BJ (cell line): ENCODE data around the gene ANKRD12. TPM values are rescaled to one million over a fixed set of nuclear protein-coding genes. Genes with fewer than 3 reads are reported as not detected.
"Not testable (repeated sequence)": the region's sequence is repeated elsewhere in the genome, so short reads cannot be mapped to it uniquely, and the experiment has no call there.

Experiments
- CTCF ChIA-PET: fragments of 350-600 bp; formaldehyde crosslinking; extraction: SDS; loops from one replicate; lab custom pipeline; 2021; ENCODE audit warnings: antibody characterized with exemption, inconsistent platforms; lab: Yijun Ruan, JAX
- POLR2A ChIA-PET: fragments of 300-600 bp; sonication (Branson Sonifier 250); formaldehyde crosslinking; extraction: SDS; loops from one replicate; lab custom pipeline; 2021; ENCODE audit warnings: antibody characterized with exemption; lab: Charles Lee
- DNase-seq: peaks from one replicate; pipeline ENCODE4 v3.0.0-alpha.2; 2011; ENCODE audit warnings: low read depth
- H3K27me3 ChIP-seq: 2 replicates; pipeline ENCODE4 v1.6.0; 2011; ENCODE audit warnings: low read length; ENCODE audit not compliant: control insufficient read depth, insufficient read depth
- H3K36me3 ChIP-seq: 2 replicates; pipeline ENCODE4 v1.5.1; 2011; ENCODE audit warnings: low read length; ENCODE audit not compliant: control insufficient read depth, insufficient read depth
- H3K4me3 ChIP-seq: 2 replicates; pipeline ENCODE4 v1.5.1; 2011; ENCODE audit warnings: low read depth, mild to moderate bottlenecking, control low read depth, low read length
- polyA minus RNA-seq: library from RNA; depleted of rRNA, polyadenylated mRNA; stranded (reverse); fragments of >200 nt; gene quantifications from 2 replicates; pipeline ENCODE4 v1.2.3, GENCODE V29; 2011; rRNA and poly(A)+ RNA removed
- polyA plus RNA-seq: library from polyadenylated mRNA; depleted of rRNA; stranded (reverse); fragments of >200 nt; gene quantifications from 2 replicates; pipeline ENCODE4 v1.2.3, GENCODE V29; 2011; rRNA removed
- TF ChIP-seq, protein P1 (sequence below): IDR thresholded peaks from 2 replicates; pipeline ENCODE4 v1.5.1; 2011; ENCODE audit warnings: low read depth, mild to moderate bottlenecking, control low read depth, inconsistent platforms, low read length, moderate library complexity; ENCODE audit not compliant: insufficient read depth

ANKRD12 gene
- polyA plus RNA-seq (3.0 and 5.2 TPM in 2 replicates), polyA minus RNA-seq (18.6 and 19.4 TPM in 2 replicates)

GRCh38 chr18:9136315-9137155, at the start of gene ANKRD12:
Gene ANKRD12 (plus strand): TSS chr18:9136781. CDS start chr18:9182433, 45,652 bp downstream.
- DNase-seq: peak; percentile 81
- POLR2A ChIA-PET: no interaction called here
- CTCF ChIA-PET: interaction anchor here (1.2 kb wide), 1 partner anchor 63 kb away, joined by 3 read pairs; no protein-coding TSS in a partner anchor
- TF ChIP-seq, protein P1, sequence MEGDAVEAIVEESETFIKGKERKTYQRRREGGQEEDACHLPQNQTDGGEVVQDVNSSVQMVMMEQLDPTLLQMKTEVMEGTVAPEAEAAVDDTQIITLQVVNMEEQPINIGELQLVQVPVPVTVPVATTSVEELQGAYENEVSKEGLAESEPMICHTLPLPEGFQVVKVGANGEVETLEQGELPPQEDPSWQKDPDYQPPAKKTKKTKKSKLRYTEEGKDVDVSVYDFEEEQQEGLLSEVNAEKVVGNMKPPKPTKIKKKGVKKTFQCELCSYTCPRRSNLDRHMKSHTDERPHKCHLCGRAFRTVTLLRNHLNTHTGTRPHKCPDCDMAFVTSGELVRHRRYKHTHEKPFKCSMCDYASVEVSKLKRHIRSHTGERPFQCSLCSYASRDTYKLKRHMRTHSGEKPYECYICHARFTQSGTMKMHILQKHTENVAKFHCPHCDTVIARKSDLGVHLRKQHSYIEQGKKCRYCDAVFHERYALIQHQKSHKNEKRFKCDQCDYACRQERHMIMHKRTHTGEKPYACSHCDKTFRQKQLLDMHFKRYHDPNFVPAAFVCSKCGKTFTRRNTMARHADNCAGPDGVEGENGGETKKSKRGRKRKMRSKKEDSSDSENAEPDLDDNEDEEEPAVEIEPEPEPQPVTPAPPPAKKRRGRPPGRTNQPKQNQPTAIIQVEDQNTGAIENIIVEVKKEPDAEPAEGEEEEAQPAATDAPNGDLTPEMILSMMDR: no peak
- Histone ChIP-seq H3K36me3 (peaks cover 2% of the 10 kb centered on the region), H3K4me3 (peak within 1 kb of the TSS; percentile 98), H3K27me3 (no peaks in the 10 kb centered on the region)

DNA sequence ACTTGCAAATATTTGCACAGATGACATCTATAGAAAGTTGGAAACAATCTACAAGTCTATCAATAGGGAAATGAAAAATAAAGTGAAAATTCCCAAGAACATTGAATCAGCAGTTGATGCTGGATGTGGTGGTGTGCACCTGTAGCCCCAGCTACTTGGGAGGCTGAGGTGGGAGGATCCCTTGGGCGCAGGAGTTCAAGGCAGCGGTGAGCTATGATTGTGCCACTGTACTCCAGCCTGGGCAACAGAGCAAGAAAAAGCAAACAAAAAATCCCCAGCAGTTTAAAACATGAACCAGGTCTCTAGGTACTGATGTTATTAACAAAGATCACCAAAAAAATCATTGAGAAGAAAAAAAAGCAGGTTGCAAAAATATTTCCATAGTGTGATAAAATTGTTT, 49.4 kb upstream of the ANKRD12 start:
- ChIA-PET POLR2A (no interaction called here), CTCF (no interaction called here)
- no peaks in the 10 kb centered on the region for H3K36me3 ChIP-seq
- DNase-seq: no peak
- no peak overlapping the region for H3K4me3 ChIP-seq
- TF ChIP-seq, protein P1: no peak
- H3K27me3 ChIP-seq: no peaks in the 10 kb centered on the region

DNA sequence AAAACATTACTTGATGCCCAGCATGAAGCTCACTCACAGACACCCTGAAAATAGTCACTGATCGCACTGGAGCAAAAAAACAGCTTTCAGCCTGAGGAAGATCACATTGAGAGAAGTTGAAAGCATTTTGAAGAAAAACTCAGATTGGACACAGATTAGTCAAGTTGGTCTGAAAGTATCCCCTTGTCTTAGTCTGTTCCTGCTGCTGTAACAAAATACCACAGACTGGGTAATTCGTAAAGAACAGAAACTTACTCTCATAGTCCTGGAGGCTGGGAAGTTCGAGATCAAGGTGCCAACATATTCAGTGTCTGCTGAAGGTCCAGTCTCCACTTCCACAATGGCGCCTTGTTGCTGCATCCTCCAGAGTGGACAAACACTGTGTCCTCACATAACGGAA, 48.3 kb upstream of the ANKRD12 start:
- ChIA-PET CTCF (no interaction called here), POLR2A (no interaction called here)
- TF ChIP-seq, protein P1: no peak

GRCh38 chr18:9088727-9089126, 47.9 kb upstream of the ANKRD12 start:
- H3K4me3 ChIP-seq, DNase-seq, POLR2A ChIA-PET, CTCF ChIA-PET, H3K36me3 ChIP-seq, H3K27me3 ChIP-seq: not testable (repeated sequence)

More for the DNA sequence above, 48.3 kb upstream of the ANKRD12 start:
- Histone ChIP-seq H3K4me3 (no peak overlapping the region), H3K27me3 (no peaks in the 10 kb centered on the region), H3K36me3 (no peaks in the 10 kb centered on the region)
- DNase-seq: no peak

- no peak overlapping the region for H3K4me3 ChIP-seq
- TF ChIP-seq, protein P1: no peak
- ChIA-PET POLR2A (no interaction called here), CTCF (interaction anchor here (0.6 to 1.1 kb wide), 3 partner anchors 11 to 434 kb away, joined by 3 to 4 read pairs (median 3); no protein-coding TSS in a partner anchor)
- no peaks in the 10 kb centered on the region for H3K36me3 ChIP-seq
- no peaks in the 10 kb centered on the region for H3K27me3 ChIP-seq
- no peak for DNase-seq
Measured at GRCh38 chr18:9090578-9090977, 46.0 kb upstream of the ANKRD12 start.
